Body of pancreas (tissue), 4 donors: Measurements from ENCODE around the gene SENP3. TPM values are rescaled to one million over a fixed set of nuclear protein-coding genes. Genes with fewer than 3 reads are reported as not detected.

Source experiments
- ATAC-seq: fragments of 150-250 bp; one replicate; pipeline ENCODE4 v1.9.1; 2016
- DNase-seq, 4 donors: peaks; one replicate each; pipeline ENCODE4 v3.0.0-alpha.2; 2019
- H3K27ac ChIP-seq, 4 donors: fragments of 200-600 bp; sonication (generic); 1 replicate in 3 of 4; 2 replicates in 1 of 4; pipeline versions ENCODE4 v1.5.1 to v1.6.1; 2016 to 2019; ENCODE audit warnings: mild to moderate bottlenecking in 1 of 4, mixed read lengths in 1 of 4, moderate library complexity in 1 of 4
- H3K27me3 ChIP-seq, 2 donors: fragments of 200-600 bp; sonication (generic); one replicate each; pipeline ENCODE4 v1.6.0; 2016; ENCODE audit warnings: mild to moderate bottlenecking in 1 of 2
- H3K36me3 ChIP-seq, 2 donors: fragments of 200-600 bp; sonication (generic); replicated peaks in 1 of 2; 2 replicates each; pipeline ENCODE4 v1.5.1; 2016; ENCODE audit warnings: low read depth in 2 of 2; ENCODE audit not compliant: insufficient read depth in 1 of 2
- H3K4me1 ChIP-seq: fragments of 200-600 bp; sonication (generic); one replicate; pipeline ENCODE4 v1.6.0; 2016
- H3K4me3 ChIP-seq, 2 donors: fragments of 200-600 bp; sonication (generic); 1 replicate in 1 of 2; 2 replicates in 1 of 2; pipeline ENCODE4 v1.5.1; 2016 to 2019
- H3K9me3 ChIP-seq, 3 donors: fragments of 200-600 bp; sonication (generic); 1 replicate in 2 of 3; 2 replicates in 1 of 3; pipeline ENCODE4 v1.5.1; 2016
- CTCF ChIP-seq, 7 experiments: fragments of 450-650 bp in 4 of 7; fragments of 200-600 bp in 3 of 7; sonication (generic) in 3 of 7; IDR thresholded peaks; one replicate each; pipeline ENCODE4 v1.5.1; 2016 to 2019; ENCODE audit warnings: antibody characterized with exemption in 7 of 7
- POLR2A ChIP-seq, 3 donors: fragments of 450-650 bp; IDR thresholded peaks; one replicate each; pipeline ENCODE4 v1.6.1; 2016; ENCODE audit warnings: antibody characterized with exemption in 3 of 3, mild to moderate bottlenecking in 2 of 3
- WGBS, 2 donors: methylation state at CpG; one replicate each; pipeline ENCODE4 v1.1.5; 2017; 5-methylcytosine and 5-hydroxymethylcytosine counted together
- intact Hi-C: fragments of 100-400 bp; cut with DNase I; formaldehyde crosslinking; loops from one replicate; pipeline ENCODE4 v1.15.1; 2023
- total RNA-seq, 2 donors: library from RNA; depleted of rRNA; stranded (reverse); fragments of >200 nt; gene quantifications; one replicate each; pipeline ENCODE4 v1.1.0, GENCODE V29; 2016

The SENP3 gene
- total RNA-seq, 2 donors from 2014 or later, result 25.7 to 28.0 TPM

- ATAC-seq (no peak), DNase-seq (peak in 1 of 4 donors; percentile 31)
- Histone ChIP-seq H3K9me3 (no peaks in the 10 kb centered on the region), H3K4me1 (peaks cover 55% of the 10 kb centered on the region), H3K27me3 (no peaks in the 10 kb centered on the region), H3K4me3 (no peak overlapping the region), H3K36me3 (peaks cover 28 to 31% of the 10 kb centered on the region in 2 donors), H3K27ac (peak overlapping the region; percentile 55 to 84 (median 72))
- intact Hi-C loops, result no loop called here
- TF ChIP-seq CTCF (IDR thresholded peaks at IDR 0.05) (no peak), POLR2A (IDR thresholded peaks at IDR 0.05) (no peak)
- WGBS, 2 donors, result 50 to 61% methylated on average over 7 to 12 of the region's 12 CpGs
These were observed 18.3 kb downstream of the SENP3 start for GRCh38 chr17:7579834-7580603.

- peak overlapping the region in 3 of 4 donors; percentile 64 to 84 (median 79) for H3K27ac ChIP-seq
- H3K4me3 ChIP-seq, result no peak overlapping the region
- peaks cover 22 to 23% of the 10 kb centered on the region in 2 donors for H3K36me3 ChIP-seq
- no peak for DNase-seq
- no peak for ATAC-seq
- H3K4me1 ChIP-seq, result peaks cover 52% of the 10 kb centered on the region
- H3K9me3 ChIP-seq, result no peaks in the 10 kb centered on the region
- no peaks in the 10 kb centered on the region for H3K27me3 ChIP-seq
- 73 to 84% methylated on average over 23 of the region's 23 CpGs for WGBS, 2 donors
- intact Hi-C loops, result no loop called here
- no peak for TF ChIP-seq POLR2A (IDR thresholded peaks at IDR 0.05)
- TF ChIP-seq CTCF (IDR thresholded peaks at IDR 0.05), result no peak
These were observed 19.2 kb downstream of the SENP3 start for GRCh38 chr17:7580604-7581575.

- peak in 2 of 4 donors; percentile 15 to 36 for DNase-seq
- intact Hi-C loops, result no loop called here
- ATAC-seq, result no peak
- TF ChIP-seq POLR2A (IDR thresholded peaks at IDR 0.05) (no peak), CTCF (IDR thresholded peaks at IDR 0.05) (no peak)
- peaks cover 7 to 9% of the 10 kb centered on the region in 2 donors for H3K36me3 ChIP-seq
- peak overlapping the region; percentile 84 to 96 (median 94) for H3K27ac ChIP-seq
- no peaks in the 10 kb centered on the region for H3K9me3 ChIP-seq
- peaks cover 49% of the 10 kb centered on the region for H3K4me1 ChIP-seq
- WGBS, 2 donors, result 45 to 79% methylated on average over 4 to 33 of the region's 36 CpGs
- H3K27me3 ChIP-seq, result no peaks in the 10 kb centered on the region
- H3K4me3 ChIP-seq, result no peak overlapping the region
These were observed 20.9 kb downstream of the SENP3 start for GRCh38 chr17:7582396-7583252.

GRCh38 chr17:7583253-7584109 lies 21.8 kb downstream of the SENP3 start, which contains the start of gene MPDU1:
TSS of gene MPDU1 (plus strand) at chr17:7583852. CDS start at chr17:7583863, 11 bp downstream.
- peak; percentile 93 for ATAC-seq
- H3K9me3 ChIP-seq, result no peaks in the 10 kb centered on the region
- DNase-seq, result peak; percentile 96 to 97 (median 96)
- peak within 1 kb of the TSS; percentile 17 to 71 for H3K4me3 ChIP-seq
- H3K27me3 ChIP-seq, result no peaks in the 10 kb centered on the region
- peaks cover 0 to 5% of the 10 kb centered on the region in 2 donors for H3K36me3 ChIP-seq
- WGBS, 2 donors, result 14 to 20% methylated on average over 47 to 69 of the region's 69 CpGs
- peak within 1 kb of the TSS; percentile 84 to 96 (median 94) for H3K27ac ChIP-seq
- TF ChIP-seq CTCF (IDR thresholded peaks at IDR 0.05), result peak in 2 of 7 experiments; percentile 9 to 23
- peak; percentile 65 to 93 (median 89) for TF ChIP-seq POLR2A (IDR thresholded peaks at IDR 0.05)
- intact Hi-C loops, result no loop called here
- H3K4me1 ChIP-seq, result peaks cover 49% of the 10 kb centered on the region
